HS-27A (cell line): ENCODE data around the gene TCAP.

Source experiments
- DNase-seq: peaks from one replicate; pipeline ENCODE4 v3.0.0-alpha.2; 2012; ENCODE audit warnings: low read depth, missing footprints

Gene TCAP

DNA sequence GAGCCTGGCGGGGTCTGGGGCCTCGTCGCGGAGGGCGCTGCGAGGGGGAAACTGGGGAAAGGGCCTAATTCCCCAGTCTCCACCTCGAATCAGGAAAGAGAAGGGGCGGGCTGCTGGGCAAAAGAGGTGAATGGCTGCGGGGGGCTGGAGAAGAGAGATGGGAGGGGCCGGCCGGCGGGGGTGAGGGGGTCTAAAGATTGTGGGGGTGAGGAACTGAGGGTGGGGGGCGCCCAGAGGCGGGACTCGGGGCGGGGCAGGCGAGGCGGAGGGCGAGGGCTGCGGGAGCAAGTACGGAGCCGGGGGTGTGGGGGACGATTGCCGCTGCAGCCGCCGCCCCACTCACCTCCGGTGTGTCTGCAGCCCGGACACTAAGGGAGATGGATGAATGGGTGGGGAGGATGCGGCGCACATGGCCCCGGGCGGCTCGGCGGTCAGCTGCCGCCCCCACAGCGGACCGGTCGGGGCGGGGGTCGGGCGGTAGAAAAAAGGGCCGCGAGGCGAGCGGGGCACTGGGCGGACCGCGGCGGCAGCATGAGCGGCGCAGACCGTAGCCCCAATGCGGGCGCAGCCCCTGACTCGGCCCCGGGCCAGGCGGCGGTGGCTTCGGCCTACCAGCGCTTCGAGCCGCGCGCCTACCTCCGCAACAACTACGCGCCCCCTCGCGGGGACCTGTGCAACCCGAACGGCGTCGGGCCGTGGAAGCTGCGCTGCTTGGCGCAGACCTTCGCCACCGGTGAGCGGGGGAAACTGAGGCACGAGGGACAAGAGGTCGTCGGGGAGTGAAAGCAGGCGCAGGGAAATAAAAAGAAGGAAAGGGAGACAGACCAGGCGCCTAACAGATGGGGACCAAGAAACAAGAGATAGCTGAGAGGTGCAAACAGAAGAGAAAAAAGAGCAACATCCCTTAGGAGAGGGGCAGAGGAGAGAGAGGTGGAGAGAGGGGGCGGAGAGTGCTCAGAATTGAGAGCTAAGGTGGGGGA, 3.1 kb downstream of the TCAP start, which contains the start of gene PNMT:
PNMT (plus strand) TSS at position 509 of the 980 bp plus-strand sequence; CDS start at position 532, 23 bp downstream.
- no peak for DNase-seq

DNA sequence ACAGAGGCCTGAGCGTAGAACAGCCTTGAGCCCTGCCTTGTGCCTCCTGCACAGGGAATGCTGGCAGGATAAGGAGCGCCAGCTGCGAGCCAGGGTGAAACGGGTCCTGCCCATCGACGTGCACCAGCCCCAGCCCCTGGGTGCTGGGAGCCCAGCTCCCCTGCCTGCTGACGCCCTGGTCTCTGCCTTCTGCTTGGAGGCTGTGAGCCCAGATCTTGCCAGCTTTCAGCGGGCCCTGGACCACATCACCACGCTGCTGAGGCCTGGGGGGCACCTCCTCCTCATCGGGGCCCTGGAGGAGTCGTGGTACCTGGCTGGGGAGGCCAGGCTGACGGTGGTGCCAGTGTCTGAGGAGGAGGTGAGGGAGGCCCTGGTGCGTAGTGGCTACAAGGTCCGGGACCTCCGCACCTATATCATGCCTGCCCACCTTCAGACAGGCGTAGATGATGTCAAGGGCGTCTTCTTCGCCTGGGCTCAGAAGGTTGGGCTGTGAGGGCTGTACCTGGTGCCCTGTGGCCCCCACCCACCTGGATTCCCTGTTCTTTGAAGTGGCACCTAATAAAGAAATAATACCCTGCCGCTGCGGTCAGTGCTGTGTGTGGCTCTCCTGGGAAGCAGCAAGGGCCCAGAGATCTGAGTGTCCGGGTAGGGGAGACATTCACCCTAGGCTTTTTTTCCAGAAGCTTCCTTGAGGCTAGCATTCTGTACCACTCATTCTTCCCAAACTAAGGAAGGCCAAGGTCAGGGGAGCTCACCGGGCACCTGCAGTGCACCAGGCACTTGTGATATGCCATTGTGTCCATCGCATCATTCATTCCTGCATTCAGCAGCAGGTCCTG, 5.0 kb downstream of the TCAP start:
- no peak for DNase-seq

DNA sequence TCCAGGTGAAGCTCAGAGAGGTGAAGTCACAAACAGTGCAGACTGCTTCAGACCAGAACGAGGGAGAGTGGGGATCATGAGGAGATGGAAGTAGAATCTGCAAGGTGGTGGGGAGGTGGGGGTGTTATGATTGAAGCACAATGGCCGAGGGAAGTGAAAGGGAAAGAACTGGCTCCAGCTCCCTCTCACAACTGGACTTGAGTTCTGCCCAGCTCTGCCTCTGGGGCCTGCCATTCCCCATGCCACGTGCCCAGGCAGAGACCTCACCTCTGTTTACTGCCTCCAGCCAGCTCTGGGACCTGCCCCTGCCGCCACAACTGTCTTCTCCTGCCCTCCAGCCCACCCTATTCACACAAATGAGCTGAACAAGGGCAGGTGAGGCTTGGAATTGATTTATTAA, 5.6 kb downstream of the TCAP start:
- no peak for DNase-seq

- DNase-seq, result no peak
Observed at GRCh38 chr17:39671651-39672521, 6.7 kb downstream of the TCAP start.

- no peak for DNase-seq
Observed at GRCh38 chr17:39672522-39673334, 7.6 kb downstream of the TCAP start.

GRCh38 chr17:39673335-39674081, 8.4 kb downstream of the TCAP start:
- no peak for DNase-seq

GRCh38 chr17:39674179-39674578, 9.0 kb downstream of the TCAP start:
- no peak for DNase-seq

DNA sequence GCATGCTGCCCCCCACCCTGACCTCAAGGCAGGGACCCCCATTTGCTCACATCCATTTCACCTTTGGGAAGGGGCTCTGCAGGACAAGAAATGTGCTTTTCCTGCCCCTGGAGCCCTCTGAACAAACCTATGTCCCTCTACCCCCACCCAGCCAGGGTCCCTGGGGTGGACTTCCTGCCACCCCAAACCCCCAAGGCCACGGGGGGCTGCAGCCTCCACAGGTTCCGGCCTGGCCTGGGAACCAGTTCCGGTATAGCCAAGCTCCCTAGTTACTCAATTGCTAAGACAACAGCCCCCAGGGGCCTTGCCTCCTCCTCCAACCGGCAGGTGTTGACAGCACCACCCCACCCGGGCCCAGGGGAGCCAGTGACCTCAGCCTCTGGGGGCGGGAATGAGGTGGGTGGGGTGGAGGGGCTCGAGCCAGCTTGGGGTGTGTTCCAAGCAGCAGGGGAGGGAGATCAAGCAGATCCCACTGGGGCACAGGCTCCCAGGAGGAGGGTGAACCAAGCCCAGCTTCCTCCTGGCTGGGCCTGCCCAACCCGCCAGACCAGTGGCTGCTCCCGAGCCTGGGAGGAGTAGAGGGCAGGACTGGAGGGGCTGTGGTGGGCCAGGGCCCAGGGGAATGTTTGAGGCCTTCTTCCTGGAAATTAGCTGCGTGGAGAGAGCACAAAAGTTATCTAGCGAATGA, 9.7 kb downstream of the TCAP start:
- no peak for DNase-seq

DNA sequence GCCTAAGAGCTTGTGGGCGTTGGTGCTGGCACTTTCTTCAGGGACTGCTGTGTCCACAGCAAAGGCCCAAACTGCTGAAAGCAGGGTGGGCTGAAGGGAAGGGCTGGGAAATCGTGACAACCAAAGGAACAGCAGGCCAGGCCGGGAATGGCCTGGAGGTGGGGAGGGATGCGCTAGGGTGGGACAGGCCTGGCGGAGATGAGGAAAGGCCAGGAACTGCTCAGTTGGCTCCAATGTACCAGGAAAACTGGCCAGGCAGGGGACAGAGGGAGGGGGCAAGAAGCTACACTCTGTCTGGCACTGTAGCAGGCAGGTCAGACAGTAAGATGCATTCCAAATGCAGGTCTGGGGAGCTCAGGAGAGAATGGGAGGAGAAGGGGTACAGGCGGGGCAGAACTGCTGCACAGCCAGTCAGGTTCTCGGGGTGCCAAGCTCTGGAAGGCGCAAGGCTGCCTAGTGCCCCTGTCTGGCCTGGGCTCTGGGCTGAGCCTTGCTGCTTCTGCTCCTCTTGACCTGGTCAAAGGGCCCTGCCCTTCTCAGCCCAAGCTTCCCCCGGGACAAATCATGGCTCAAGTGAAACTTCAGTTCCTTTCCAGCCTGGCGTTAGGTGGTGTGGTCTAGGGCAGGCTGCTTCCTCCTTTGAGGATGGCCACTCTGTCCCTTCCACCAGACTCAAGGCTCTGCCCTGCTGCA, 10.4 kb downstream of the TCAP start:
- DNase-seq, result no peak

DNA sequence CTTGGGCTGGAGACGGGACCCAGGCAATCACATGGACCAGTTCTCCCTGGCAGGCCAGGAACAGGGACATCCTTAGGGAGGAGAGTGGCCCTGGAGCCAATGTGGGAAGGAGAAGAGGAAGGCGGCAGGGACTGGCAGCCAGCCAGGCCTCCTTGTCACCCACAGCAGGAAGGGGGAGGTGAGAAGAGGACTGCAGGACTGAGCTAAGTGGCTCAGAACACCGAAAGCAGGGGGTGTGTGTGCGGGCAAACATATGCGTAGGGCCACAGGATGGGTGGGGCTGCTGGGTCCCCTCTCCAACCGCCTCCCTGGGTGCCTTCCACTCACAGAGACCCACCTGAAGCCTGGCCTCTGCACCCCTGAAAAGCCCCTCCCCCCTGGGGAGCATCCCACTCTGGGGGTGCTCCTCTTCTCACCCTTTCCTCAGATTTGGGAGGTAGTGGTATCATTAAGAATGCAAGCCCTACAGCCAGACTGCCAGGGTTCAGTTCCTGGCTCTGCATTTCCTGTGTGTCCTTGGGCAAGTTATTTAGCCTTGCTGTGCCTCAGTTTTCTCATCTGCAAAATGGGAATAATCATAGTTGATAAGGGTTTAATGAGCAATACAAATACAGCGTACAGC, 11.2 kb downstream of the TCAP start:
- no peak for DNase-seq

DNA sequence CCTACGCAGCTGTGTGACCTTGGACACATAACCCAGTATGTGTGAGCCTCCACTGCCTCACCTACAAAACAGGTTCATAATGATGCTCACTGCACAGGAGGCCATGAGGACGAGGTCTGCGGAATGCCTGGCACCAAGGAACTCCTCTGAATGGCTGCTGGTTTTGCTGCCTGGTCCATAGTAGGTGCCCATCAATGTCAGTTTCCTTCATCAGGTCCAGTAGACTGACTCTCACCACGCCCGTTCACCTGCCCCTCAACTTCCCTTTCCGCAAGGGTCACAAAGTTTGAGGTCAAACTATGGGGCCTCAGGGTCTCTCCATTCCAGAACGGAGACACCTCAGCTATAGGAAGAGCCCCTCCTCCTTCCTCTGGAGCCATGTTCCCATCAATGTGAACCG, 11.9 kb downstream of the TCAP start:
- DNase-seq, result no peak

- DNase-seq, result no peak
Observed at GRCh38 chr17:39677542-39678339, 12.6 kb downstream of the TCAP start.

DNA sequence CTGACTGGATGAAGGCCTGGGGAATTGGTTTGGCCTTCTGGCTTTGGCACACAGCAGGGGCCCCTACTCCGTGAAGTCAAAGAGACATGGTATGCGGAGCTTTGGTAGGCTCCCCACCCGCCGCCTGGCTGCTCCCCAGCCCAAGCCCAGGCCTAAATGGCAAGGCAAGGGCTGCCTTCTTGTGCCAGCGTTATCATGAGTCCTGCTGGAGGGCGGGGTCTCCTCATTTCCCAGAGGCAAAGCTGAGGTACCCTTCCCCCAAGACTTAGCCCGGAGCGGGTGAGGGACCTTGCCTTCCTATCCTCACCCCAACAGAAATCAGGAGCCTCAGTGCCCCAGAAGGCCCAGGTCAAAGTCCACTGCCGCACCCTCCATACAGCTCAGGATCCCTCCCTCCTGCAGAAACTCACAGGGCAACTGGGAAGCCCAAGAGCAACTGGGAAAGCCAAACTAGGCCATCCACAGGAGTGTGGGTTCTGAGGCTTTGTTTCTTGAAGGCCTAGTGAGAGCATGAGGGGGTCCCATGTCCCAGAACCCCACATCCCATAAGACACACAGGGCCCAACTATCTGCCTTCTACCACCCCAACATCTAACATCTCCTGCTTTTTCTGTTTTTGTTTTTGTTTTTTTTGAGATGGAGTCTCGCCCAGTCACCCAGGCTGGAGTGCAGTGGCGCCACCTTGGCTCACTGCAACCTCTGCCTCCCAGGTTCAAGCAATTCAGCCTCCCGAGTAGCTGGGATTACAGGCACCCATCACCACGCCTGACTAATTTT, 13.4 kb downstream of the TCAP start:
- no peak for DNase-seq

DNA sequence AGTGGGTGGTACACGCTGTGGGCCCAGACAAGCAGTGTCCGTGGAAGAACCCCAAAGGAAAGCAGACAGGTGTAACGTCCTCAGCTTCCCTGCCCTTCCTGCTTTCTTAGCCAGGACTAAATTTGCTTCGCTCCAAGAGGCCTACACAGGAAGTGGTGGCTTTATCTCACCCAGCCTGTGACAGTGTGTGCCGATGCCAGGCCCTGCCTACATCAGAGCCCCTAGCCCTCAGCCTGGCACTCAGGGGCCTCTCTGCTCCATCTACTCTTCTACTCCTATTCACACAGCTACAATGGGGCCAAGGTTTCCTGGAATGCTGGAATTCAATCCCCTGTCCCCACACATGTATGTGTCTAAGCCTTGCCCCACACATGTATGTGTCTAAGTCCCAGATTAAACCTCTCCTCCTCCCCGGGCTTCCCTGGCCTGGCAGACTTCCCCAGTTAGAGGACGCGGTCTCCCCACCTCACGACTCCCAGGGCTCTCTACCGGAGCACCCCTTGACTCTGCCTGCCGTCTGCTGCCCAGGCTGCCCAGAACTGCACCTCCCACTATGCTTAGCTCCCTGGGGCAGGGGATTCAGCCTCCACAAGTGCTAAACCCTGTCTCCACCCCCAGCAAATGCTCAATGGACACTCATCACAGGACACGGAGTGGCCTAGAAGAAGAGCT, 14.5 kb downstream of the TCAP start:
- no peak for DNase-seq

DNA sequence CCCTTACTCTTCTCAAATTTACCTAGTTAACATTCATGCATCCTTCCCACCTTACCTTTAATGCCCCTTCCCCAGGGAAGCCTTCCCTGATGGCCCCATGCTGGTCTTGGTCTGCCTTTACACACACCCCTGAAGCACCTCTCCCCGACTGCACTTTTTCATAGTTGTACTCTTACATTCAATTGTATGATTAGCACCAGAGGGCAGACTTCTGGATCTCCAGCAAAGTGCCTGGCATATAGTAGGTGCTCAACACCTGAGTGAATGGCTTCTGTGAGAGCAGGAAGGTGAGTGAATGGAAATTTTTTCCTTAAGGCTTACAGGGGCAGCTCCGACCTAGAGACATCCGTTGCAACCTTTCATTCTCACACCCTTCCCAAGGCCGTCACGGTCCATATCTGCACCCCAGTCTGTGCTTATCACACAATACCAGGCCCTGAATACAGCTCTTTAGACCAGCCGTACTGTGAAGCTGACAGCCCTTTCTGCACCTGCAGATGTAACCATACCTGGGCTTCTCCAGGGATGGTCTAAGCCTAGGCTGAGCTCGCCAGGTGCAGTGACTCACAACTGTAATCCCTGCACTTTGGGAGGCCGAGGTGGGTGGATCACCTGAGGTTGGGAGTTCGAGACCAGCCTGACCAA, 18.3 kb downstream of the TCAP start:
- no peak for DNase-seq
